Upper lobe of left lung (tissue), 6 donors: ENCODE results near the gene GNG7. TPM values are rescaled to one million over a fixed set of nuclear protein-coding genes. Genes with fewer than 3 reads are reported as not detected.
"Not testable (repeated sequence)": the region's sequence is repeated elsewhere in the genome, so short reads cannot be mapped to it uniquely, and the experiment has no call there.

Source experiments
- ATAC-seq, 2 donors: fragments of 200-7000 bp; cut with Tn5 transposase; one replicate each; pipeline ENCODE4 v1.9.1; 2022; ENCODE audit warnings: mild to moderate bottlenecking in 2 of 2, moderate library complexity in 2 of 2; ENCODE audit not compliant: low FRiP score in 2 of 2
- DNase-seq, 2 donors: peaks; one replicate each; pipeline ENCODE4 v3.0.0-alpha.2; 2019 to 2020
- H3K27ac ChIP-seq, 4 donors: fragments of 200-600 bp; sonication (generic); one replicate each; pipeline ENCODE4 v1.5.1; 2016 to 2019
- H3K27me3 ChIP-seq, 4 donors: fragments of 200-600 bp; sonication (generic); one replicate each; pipeline ENCODE4 v1.5.1; 2017 to 2019
- H3K36me3 ChIP-seq, 4 donors: fragments of 200-600 bp; sonication (generic); one replicate each; pipeline ENCODE4 v1.5.1; 2016 to 2019
- H3K4me1 ChIP-seq, 4 donors: fragments of 200-600 bp; sonication (generic); one replicate each; pipeline ENCODE4 v1.5.1; 2018 to 2019
- H3K4me3 ChIP-seq, 4 donors: fragments of 200-600 bp; sonication (generic); one replicate each; pipeline ENCODE4 v1.5.1; 2017 to 2019; ENCODE audit warnings: mild to moderate bottlenecking in 2 of 4, moderate library complexity in 1 of 4
- H3K9me3 ChIP-seq, 4 donors: fragments of 200-600 bp; sonication (generic); one replicate each; pipeline ENCODE4 v1.5.1; 2018 to 2019
- EP300 ChIP-seq, 4 donors: sonication (generic); formaldehyde crosslinking; IDR thresholded peaks; one replicate each; pipeline ENCODE4 v1.5.1; 2017; ENCODE audit warnings: antibody characterized with exemption in 4 of 4, control low read depth in 2 of 4
- POLR2A ChIP-seq, 4 donors: fragments of 450-650 bp; IDR thresholded peaks; one replicate each; pipeline ENCODE4 v1.5.1; 2016 to 2017; ENCODE audit warnings: antibody characterized with exemption in 4 of 4, mild to moderate bottlenecking in 2 of 4
- POLR2AphosphoS5 ChIP-seq, 2 donors: sonication (generic); formaldehyde crosslinking; IDR thresholded peaks; one replicate each; pipeline ENCODE4 v1.5.1; 2017; ENCODE audit warnings: antibody characterized with exemption in 2 of 2
- WGBS, 2 donors: methylation state at CpG; one replicate each; pipeline ENCODE4 v1.1.5; 2017 to 2018; 5-methylcytosine and 5-hydroxymethylcytosine counted together
- total RNA-seq, 6 donors: library from RNA; depleted of rRNA in 4 of 6; stranded (reverse); fragments of >200 nt in 4 of 6; gene quantifications; one replicate each; pipeline versions ENCODE4 v1.1.0 to v1.2.1, GENCODE V29; 2016 to 2021
- TF ChIP-seq, protein P1 (sequence below), 6 experiments: fragments of 450-650 bp in 4 of 6; fragments of 200-600 bp in 2 of 6; sonication (generic) in 2 of 6; IDR thresholded peaks; one replicate each; pipeline ENCODE4 v1.5.1; 2016 to 2019; ENCODE audit warnings: antibody characterized with exemption in 6 of 6
- donor health status: DM: no; HTN: no; CAD: no; lungs with moderate emphysema.
- donor health status: DM: no; HTN: yes; CAD: no; lungs with severe emphysema.

Gene GNG7
- total RNA-seq, 6 donors from 2014 or later: 3.5 to 7.7 (median 7.1) TPM

GRCh38 chr19:2543463-2544442 is 158.7 kb downstream of the GNG7 start:
- Histone ChIP-seq H3K27me3 (no peaks in the 10 kb centered on the region), H3K9me3 (no peaks in the 10 kb centered on the region), H3K4me1 (peaks cover 70 to 82% (median 75%) of the 10 kb centered on the region in 4 donors), H3K36me3 (no peaks in the 10 kb centered on the region), H3K4me3 (peak overlapping the region in 2 of 4 donors; percentile 15 to 34), H3K27ac (peak overlapping the region; percentile 84 to 94 (median 89))
- 5 to 30% methylated on average over 20 to 30 of the region's 36 CpGs for WGBS, 2 donors
- ATAC-seq (peak; percentile 89 to 90), DNase-seq (peak; percentile 94 to 96)
- TF ChIP-seq EP300 (IDR thresholded peaks at IDR 0.05) (peak; percentile 77 to 98 (median 96)), POLR2AphosphoS5 (IDR thresholded peaks at IDR 0.05) (peak; percentile 90 to 98), POLR2A (IDR thresholded peaks at IDR 0.05) (peak; percentile 7 to 66 (median 26))
- TF ChIP-seq, protein P1, sequence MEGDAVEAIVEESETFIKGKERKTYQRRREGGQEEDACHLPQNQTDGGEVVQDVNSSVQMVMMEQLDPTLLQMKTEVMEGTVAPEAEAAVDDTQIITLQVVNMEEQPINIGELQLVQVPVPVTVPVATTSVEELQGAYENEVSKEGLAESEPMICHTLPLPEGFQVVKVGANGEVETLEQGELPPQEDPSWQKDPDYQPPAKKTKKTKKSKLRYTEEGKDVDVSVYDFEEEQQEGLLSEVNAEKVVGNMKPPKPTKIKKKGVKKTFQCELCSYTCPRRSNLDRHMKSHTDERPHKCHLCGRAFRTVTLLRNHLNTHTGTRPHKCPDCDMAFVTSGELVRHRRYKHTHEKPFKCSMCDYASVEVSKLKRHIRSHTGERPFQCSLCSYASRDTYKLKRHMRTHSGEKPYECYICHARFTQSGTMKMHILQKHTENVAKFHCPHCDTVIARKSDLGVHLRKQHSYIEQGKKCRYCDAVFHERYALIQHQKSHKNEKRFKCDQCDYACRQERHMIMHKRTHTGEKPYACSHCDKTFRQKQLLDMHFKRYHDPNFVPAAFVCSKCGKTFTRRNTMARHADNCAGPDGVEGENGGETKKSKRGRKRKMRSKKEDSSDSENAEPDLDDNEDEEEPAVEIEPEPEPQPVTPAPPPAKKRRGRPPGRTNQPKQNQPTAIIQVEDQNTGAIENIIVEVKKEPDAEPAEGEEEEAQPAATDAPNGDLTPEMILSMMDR (IDR thresholded peaks at IDR 0.05): peak in 3 of 6 experiments; percentile 27 to 48 (median 29)

DNA sequence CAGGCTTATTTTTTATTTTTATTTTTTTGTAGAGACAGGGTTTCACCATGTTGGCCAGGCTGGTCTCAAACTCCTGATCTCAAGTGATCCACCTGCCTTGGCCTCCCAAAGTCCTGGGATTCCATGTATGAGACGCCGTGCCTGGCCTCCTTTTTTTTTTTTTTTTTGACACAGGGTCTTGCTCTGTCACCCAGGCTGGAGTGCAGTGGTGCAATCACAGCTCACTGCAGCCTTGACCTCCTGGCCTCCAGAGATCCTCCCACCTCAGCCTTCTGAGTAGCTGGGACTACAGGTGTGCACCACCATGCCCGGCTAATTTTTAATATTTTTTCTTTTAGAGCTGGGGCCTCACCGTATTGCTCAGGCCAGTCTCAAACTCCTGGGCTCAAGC is 159.4 kb downstream of the GNG7 start:
- 31 to 41% methylated on average over 4 of the region's 4 CpGs for WGBS, 2 donors
- Histone ChIP-seq H3K4me1 (peaks cover 70 to 79% (median 74%) of the 10 kb centered on the region in 4 donors), H3K27ac (peak overlapping the region; percentile 84 to 94 (median 89)), H3K4me3 (peak overlapping the region in 2 of 4 donors; percentile 15 to 34)
- H3K9me3 ChIP-seq, H3K36me3 ChIP-seq, ATAC-seq, H3K27me3 ChIP-seq, DNase-seq: not testable (repeated sequence)

GRCh38 chr19:2542341-2543069 is 160.0 kb downstream of the GNG7 start:
- DNase-seq (no peak), ATAC-seq (no peak)
- Histone ChIP-seq H3K27ac (peak overlapping the region; percentile 84 to 94 (median 89)), H3K4me3 (peak overlapping the region in 1 of 4 donors; percentile 34), H3K9me3 (no peaks in the 10 kb centered on the region), H3K27me3 (no peaks in the 10 kb centered on the region), H3K36me3 (no peaks in the 10 kb centered on the region), H3K4me1 (peaks cover 68 to 76% (median 73%) of the 10 kb centered on the region in 4 donors)
- WGBS, 2 donors: 51 to 65% methylated on average over 22 of the region's 22 CpGs
- peak; percentile 13 to 16 for TF ChIP-seq POLR2AphosphoS5 (IDR thresholded peaks at IDR 0.05)
- no peak for TF ChIP-seq POLR2A (IDR thresholded peaks at IDR 0.05)
- TF ChIP-seq, protein P1 (IDR thresholded peaks at IDR 0.05): no peak
- TF ChIP-seq EP300 (IDR thresholded peaks at IDR 0.05): no peak

GRCh38 chr19:2540646-2541454 is 161.6 kb downstream of the GNG7 start:
- H3K4me1 ChIP-seq: peaks cover 55 to 60% (median 60%) of the 10 kb centered on the region in 4 donors
- DNase-seq (peak; percentile 92 to 93), ATAC-seq (peak; percentile 87 to 92)
- 54 to 64% methylated on average over 16 to 35 of the region's 35 CpGs for WGBS, 2 donors
- peak; percentile 74 to 93 for TF ChIP-seq POLR2AphosphoS5 (IDR thresholded peaks at IDR 0.05)
- peak in 2 of 4 donors; percentile 31 to 34 for TF ChIP-seq POLR2A (IDR thresholded peaks at IDR 0.05)
- TF ChIP-seq, protein P1 (IDR thresholded peaks at IDR 0.05): peak; percentile 8 to 77 (median 38)
- peak in 3 of 4 donors; percentile 24 to 89 (median 87) for TF ChIP-seq EP300 (IDR thresholded peaks at IDR 0.05)
- H3K27ac ChIP-seq: peak overlapping the region; percentile 84 to 94 (median 89)
- H3K4me3 ChIP-seq: no peak overlapping the region
- no peaks in the 10 kb centered on the region for H3K36me3 ChIP-seq
- H3K9me3 ChIP-seq: no peaks in the 10 kb centered on the region
- H3K27me3 ChIP-seq: no peaks in the 10 kb centered on the region
